ENCODE results near the gene SFSWAP. TPM values are rescaled to one million over a fixed set of nuclear protein-coding genes. Genes with fewer than 3 reads are reported as not detected.

SFSWAP gene
- total and polyA plus RNA-seq, 2 of the 8 experiments (the other 6 are each of a cell fraction or from before 2014, with no cell fraction given), result 36.5 to 49.5 TPM

- H3K27ac ChIP-seq (ENCODE audit: low read depth, low read length), result no peak overlapping the region
- no peaks in the 10 kb centered on the region for H3K79me1 ChIP-seq (ENCODE audit: low read depth, low read length)
- no peak for DNase-seq (ENCODE audit: low read depth in 1 of 2, low spot score in 2 of 2)
- no peak overlapping the region for H3K23ac ChIP-seq (ENCODE audit: insufficient read length)
- H2BK20ac ChIP-seq (ENCODE audit: low read length), result peak overlapping the region; percentile 86; the same call in 1 of the 2 replicates
- no peak overlapping the region for H2BK15ac ChIP-seq (ENCODE audit: low read length)
- peaks cover 0 to 5% (median 3%) of the 10 kb centered on the region in 4 experiments; a peak in 3 of 7 replicates for H3K4me1 ChIP-seq (replicated peaks in 1 of 4; ENCODE audit: control insufficient read depth in 3 of 4, insufficient read depth in 4 of 4, low read length in 3 of 4)
- ChIA-PET POLR2A (ENCODE audit: partially characterized antibody) (interaction anchor here (1.2 kb wide), 1 partner anchor 15 kb away, joined by 3 read pairs; no protein-coding TSS in a partner anchor), CTCF (ENCODE audit: partially characterized antibody) (interaction anchor here (0.6 to 1.3 kb wide), 4 partner anchors 15 to 1457 kb away, joined by 3 to 5 read pairs (median 3); no protein-coding TSS in a partner anchor)
- H3K9ac ChIP-seq (replicated peaks in 1 of 4; ENCODE audit: extremely low read depth in 1 of 4, low read depth in 3 of 4, low read length in 3 of 4), result no peak overlapping the region
- no peak overlapping the region for H2AFZ ChIP-seq (ENCODE audit: low read length)
- H3K14ac ChIP-seq (ENCODE audit: insufficient read length), result no peak overlapping the region
- no peak overlapping the region for H2BK120ac ChIP-seq (replicated peaks; ENCODE audit: low read depth, low read length)
- no peaks in the 10 kb centered on the region for H3K36me3 ChIP-seq (ENCODE audit: control insufficient read depth in 2 of 4, insufficient read depth in 4 of 4, low read length in 3 of 4)
- no peak for FAIRE-seq
- TF ChIP-seq CBX8 (IDR thresholded peaks at IDR 0.05; ENCODE audit: borderline replicate concordance, low read depth, low read length) (no peak), JUN (IDR thresholded peaks at IDR 0.05; ENCODE audit: low read depth, low read length) (no peak), YY1 (IDR thresholded peaks at IDR 0.05; ENCODE audit: low read depth, low read length) (no peak), TEAD4 (IDR thresholded peaks at IDR 0.05; ENCODE audit: low read depth, low read length) (peak; percentile 36; the same call in 1 of the 2 replicates)
- H3K4me2 ChIP-seq (ENCODE audit: insufficient read depth in 1 of 2, low read depth in 2 of 2, low read length in 2 of 2), result peak overlapping the region in 1 of 2 experiments; percentile 6; a peak in 1 of 4 replicates
- H4K20me1 ChIP-seq (replicated peaks in 1 of 2; ENCODE audit: control insufficient read depth in 1 of 2, insufficient read depth in 2 of 2, low read length in 2 of 2), result no peaks in the 10 kb centered on the region
- H3K18ac ChIP-seq (ENCODE audit: extremely low read depth, low read length), result no peak overlapping the region
- no peak overlapping the region for H2BK12ac ChIP-seq (ENCODE audit: low read depth, low read length)
- no peak overlapping the region for H3K4ac ChIP-seq (replicated peaks; ENCODE audit: insufficient read length, low read depth, low read length)
- no peaks in the 10 kb centered on the region for H3K79me2 ChIP-seq (ENCODE audit: control insufficient read depth in 1 of 2, insufficient read depth in 2 of 2, low read length in 2 of 2)
- peak overlapping the region; percentile 40 for H4K91ac ChIP-seq (replicated peaks; ENCODE audit: insufficient read length, low read length)
- H3K56ac ChIP-seq (replicated peaks; ENCODE audit: insufficient read length, low read depth, low read length), result no peak overlapping the region
- H2BK5ac ChIP-seq (ENCODE audit: low read depth, low read length), result no peak overlapping the region
- no peaks in the 10 kb centered on the region for H3K23me2 ChIP-seq (ENCODE audit: low read depth, low read length)
- no peak overlapping the region for H4K5ac ChIP-seq (ENCODE audit: insufficient read length, low read depth, low read length)
- peaks cover 3 to 6% of the 10 kb centered on the region in 2 experiments; a peak in 2 of 4 replicates for H3K9me3 ChIP-seq (ENCODE audit: insufficient read depth in 2 of 2, low read depth in 1 of 2, low read length in 1 of 2)
- H4K8ac ChIP-seq (ENCODE audit: extremely low read depth, insufficient read depth, low read length), result peak overlapping the region; percentile 68
- H3K4me3 ChIP-seq (ENCODE audit: extremely low read depth in 1 of 4, insufficient read depth in 2 of 4, low read depth in 3 of 4, low read length in 4 of 4), result no peak overlapping the region
- 53% methylated on average over 13 of the region's 13 CpGs; no CpG with 5 or more reads in 1 of the 2 experiments for WGBS, 2 experiments (ENCODE audit: extremely low coverage in 1 of 2, insufficient coverage in 1 of 2, insufficient read length in 1 of 2, insufficient replicate concordance in 2 of 2, low coverage in 1 of 2, low lambda C conversion rate in 2 of 2, missing lambda C conversion rate in 1 of 2)
- no peaks in the 10 kb centered on the region for H3K27me3 ChIP-seq (replicated peaks in 1 of 4; ENCODE audit: control insufficient read depth in 3 of 4, extremely low read depth in 1 of 4, insufficient read depth in 3 of 4, low read length in 3 of 4)
- no peak overlapping the region for H2AK5ac ChIP-seq (ENCODE audit: low read depth, low read length)
These were observed 99.8 kb downstream of the SFSWAP start for GRCh38 chr12:131810726-131811125.
